Measurements from ENCODE around the gene PADI4.
"Not testable (repeated sequence)": the region's sequence is repeated elsewhere in the genome, so short reads cannot be mapped to it uniquely, and the experiment has no call there.

PADI4 gene

GRCh38 chr1:17392199-17392740 lies 84.3 kb downstream of the PADI4 start:
- DNase-seq (ENCODE audit: low read depth), result no peak

GRCh38 chr1:17393230-17393629 lies 85.2 kb downstream of the PADI4 start:
- DNase-seq (ENCODE audit: low read depth), result no peak

GRCh38 chr1:17397910-17398695 lies 90.1 kb downstream of the PADI4 start:
- DNase-seq (ENCODE audit: low read depth), result no peak

DNA sequence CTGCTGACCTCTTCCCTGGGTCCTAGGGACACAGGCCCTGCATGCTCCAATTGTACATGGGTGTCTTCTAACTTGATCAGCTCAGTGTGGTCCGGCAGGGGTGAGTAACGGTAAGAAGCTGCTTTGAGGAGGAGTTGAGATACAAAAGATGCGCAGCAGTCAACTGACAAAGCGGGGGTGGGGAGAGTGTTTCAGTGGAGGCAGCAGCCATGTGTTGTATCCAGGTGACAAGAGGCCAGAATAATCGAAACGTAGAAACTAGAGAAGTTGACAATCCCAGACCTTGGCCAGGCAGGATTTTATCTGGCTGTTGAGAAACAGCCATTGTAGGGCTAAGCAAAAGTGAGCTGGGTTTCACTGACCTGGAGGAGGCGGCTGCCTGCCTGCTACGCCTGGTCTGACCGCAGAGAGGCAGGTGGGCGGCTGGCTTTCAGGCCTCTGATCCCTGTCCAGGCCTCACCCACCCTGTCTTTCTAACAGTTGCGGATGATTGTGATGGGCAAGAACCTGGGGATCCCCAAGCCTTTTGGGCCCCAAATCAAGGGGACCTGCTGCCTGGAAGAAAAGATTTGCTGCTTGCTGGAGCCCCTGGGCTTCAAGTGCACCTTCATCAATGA lies 92.8 kb downstream of the PADI4 start:
- DNase-seq (ENCODE audit: low read depth), result no peak

DNA sequence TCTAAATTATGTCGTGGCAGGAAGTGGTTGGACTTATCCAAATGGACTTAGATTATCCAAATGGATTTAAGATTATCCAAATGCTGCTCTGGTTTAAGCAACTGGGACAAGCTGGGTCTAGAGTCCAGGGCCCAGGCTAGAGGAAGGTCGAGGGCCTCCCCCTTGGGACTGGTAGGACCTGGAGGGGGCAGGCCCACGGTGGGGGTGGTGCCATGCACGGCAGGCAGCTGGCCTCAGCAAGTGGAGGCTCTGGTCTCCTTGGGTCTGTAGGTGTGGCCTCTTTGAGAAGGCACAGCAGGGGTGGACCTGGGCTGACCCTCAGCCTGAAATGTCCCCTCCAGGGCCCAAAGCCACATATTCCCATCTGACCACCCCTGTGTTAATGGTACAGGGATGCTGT lies 93.8 kb downstream of the PADI4 start:
- DNase-seq (ENCODE audit: low read depth), result no peak

GRCh38 chr1:17403081-17403480 lies 95.1 kb downstream of the PADI4 start:
- no peak for DNase-seq (ENCODE audit: low read depth)

- DNase-seq (ENCODE audit: low read depth), result no peak
Observed at GRCh38 chr1:17404034-17404684, 96.2 kb downstream of the PADI4 start.

DNA sequence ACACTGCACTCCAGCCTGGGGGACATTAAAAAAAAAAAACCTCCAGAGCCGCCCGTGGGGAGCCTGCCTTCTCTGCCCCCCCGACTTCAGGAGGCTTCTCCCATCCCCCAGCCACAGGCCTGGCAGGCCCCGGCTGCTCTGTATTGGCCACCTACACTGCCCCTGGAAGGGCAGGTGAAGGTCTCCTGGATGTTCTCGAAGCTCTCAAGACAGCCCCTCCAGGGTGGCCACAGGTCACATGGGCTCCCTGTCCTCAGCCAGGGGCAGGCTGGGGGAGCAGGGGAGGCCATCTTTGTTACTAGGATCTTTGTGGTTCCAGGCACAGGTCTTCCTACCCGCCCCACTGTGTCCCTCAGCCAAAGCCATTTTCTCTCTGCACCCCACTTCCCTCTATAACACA lies 96.8 kb downstream of the PADI4 start:
- no peak for DNase-seq (ENCODE audit: low read depth)

- peak; percentile 24 for DNase-seq (ENCODE audit: low read depth)
Observed at GRCh38 chr1:17405898-17406759, 98.1 kb downstream of the PADI4 start.

- not testable (repeated sequence) for DNase-seq (ENCODE audit: low read depth)
Observed at GRCh38 chr1:17406760-17407475, 98.9 kb downstream of the PADI4 start.

- not testable (repeated sequence) for DNase-seq (ENCODE audit: low read depth)
Observed at GRCh38 chr1:17407786-17408514, 100.0 kb downstream of the PADI4 start.

DNA sequence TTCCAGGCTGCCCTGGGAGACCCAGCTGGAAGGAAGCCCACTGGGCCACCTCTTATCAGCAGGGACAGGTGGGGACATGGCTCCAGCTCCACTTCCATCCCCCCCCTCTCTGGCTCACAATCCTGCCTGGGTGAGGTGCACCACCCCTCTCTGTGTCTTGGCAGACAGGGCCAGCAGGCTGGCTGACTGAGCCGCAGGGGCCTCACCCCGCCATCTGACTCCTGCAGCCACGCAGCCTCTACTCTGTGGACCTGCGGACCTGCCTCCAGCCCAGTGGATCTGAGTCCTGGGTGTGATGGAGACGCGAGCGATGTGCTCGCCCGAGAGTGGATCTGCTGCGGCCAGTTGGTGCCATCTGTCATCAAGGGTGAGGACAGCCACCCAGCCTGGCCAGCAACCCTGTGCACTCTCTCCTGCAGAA lies 101.4 kb downstream of the PADI4 start:
- no peak for DNase-seq (ENCODE audit: low read depth)

GRCh38 chr1:17412093-17412870 lies 104.3 kb downstream of the PADI4 start:
- no peak for DNase-seq (ENCODE audit: low read depth)
